GM19455 (cell line): ENCODE results near the gene SPG7.

ENCODE experiments used
- ATAC-seq: cut with Tn5 transposase; IDR thresholded peaks from one replicate; pipeline ENCODE4 v1.9.1; 2021; ENCODE audit not compliant: unreplicated experiment

SPG7 gene

DNA sequence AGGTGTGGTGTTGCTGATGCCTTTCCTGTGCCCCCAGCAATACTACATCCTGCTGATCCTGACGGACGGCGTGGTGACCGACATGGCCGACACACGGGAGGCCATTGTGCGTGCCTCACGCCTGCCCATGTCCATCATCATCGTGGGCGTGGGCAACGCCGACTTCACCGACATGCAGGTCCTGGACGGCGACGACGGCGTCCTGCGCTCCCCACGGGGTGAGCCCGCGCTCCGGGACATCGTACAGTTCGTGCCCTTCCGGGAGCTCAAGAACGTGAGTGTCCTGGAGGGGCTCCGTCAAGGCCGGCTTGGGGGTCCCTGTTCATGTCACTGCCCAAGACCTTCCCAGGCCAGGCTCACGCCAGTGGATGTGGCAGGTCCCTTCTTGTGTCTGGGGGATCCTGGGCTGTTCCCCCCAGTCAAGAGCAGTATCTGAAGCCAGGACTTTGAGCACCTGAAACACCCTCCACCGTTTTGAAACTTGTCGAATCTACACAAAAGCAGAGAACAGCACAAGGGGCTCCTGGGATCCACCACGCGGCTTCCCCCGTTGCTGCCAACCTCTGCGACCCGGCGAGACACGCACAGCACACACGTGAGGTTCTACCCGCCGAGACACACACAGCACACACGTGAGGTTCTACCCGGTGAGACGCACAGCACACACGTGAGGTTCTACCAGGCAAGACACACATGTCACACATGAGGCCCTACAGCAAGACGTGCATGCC, 87.3 kb downstream of the SPG7 start:
- no peak for ATAC-seq

DNA sequence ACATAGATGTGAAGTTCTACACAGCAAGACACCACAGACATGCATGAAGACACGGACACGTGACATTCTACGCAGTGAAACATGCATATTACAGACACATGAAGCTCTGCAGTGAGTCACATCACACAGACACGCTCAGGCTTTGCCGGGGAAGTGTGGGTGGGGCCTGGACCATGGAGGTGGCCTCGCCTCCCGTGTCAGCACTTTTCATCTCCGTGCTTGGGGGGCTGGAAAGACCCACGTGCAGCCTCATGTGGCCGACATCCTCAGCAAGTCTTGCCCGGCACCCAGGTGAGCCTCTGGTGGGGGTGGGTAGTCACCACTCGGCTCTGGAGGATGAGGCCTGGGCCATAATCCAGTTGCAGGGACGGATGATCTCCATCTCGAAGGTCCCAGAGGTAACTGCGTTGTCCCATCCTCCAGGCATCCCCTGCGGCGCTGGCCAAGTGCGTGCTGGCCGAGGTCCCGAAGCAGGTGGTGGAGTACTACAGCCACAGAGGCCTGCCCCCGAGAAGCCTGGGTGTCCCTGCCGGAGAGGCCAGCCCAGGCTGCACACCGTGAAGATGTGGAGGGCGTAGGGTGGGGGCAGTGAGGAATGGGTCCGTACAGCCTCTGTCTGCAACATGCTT, 88.0 kb downstream of the SPG7 start:
- no peak for ATAC-seq

DNA sequence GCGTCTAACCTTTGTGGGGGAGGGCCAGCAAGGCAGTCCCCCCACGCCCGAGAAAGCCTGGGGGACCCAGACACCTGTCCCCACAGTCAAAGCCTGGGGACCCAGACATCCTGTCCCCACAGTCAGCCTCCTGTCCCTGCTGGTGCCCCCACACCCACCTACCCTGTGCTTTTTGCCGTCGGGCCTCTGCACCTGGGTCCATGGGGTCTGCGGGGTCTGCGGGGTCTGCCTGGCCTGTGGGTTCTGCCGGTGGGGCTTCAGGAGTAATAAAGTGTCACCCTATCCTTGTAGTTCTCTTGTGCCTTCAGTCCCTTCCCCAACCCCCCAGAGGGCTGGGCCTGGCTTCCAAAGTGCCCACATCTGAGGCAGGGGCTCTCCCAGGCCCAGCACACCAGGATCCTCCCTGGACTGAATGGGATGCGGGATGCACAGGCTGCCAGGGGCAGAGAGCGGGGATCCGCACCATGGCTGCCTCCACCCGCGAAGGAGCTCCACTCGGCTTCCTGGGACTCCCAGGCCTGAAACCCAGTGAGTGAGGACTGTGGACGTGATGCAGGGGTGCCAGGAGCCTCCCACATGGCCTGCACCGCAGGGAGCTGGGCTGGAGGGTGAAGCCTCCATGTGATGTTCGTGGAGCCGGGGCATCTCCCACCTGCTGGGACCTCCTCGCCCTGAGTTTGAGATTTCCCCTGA, 88.9 kb downstream of the SPG7 start:
- no peak for ATAC-seq

DNA sequence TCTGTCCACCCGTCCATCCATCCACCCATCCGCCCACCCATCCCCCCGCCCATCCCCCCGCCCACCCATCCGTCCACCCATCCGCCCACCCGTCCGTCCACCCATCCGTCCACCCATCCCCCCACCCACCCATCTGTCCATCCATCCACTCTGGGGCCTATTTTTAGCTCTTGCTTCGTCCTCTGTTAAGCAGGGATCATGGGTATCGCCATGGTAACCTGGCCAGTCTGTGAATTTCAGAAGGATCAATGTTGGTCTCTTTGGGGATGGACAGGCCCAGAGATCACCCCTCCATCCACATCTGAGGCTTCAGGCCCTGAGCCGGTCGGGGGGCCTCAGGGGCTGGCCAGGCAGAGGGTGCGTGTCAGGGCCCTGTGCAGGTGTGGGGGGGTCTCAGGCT, 90.0 kb downstream of the SPG7 start:
- no peak for ATAC-seq

DNA sequence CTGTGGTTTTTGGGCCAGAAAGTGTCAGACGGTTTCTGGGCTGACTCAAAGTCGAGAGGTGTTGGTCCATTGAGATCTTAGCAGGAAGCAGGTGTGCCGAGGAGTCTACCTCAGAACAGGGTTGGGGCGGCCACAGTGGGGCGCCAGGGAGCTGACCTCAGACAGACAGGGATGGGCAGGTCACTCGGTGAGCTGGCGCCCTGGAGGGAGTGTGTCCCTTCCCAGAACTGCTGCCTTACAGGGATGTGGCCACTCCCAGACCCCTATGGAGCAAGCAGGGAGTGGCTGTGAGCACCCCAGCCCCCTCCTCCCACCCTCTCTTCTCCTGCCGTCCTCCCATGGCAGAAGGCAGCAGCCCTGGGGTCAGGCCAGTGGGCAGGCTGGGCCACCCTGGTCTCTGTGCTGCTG, 91.3 kb downstream of the SPG7 start:
- ATAC-seq = no peak

DNA sequence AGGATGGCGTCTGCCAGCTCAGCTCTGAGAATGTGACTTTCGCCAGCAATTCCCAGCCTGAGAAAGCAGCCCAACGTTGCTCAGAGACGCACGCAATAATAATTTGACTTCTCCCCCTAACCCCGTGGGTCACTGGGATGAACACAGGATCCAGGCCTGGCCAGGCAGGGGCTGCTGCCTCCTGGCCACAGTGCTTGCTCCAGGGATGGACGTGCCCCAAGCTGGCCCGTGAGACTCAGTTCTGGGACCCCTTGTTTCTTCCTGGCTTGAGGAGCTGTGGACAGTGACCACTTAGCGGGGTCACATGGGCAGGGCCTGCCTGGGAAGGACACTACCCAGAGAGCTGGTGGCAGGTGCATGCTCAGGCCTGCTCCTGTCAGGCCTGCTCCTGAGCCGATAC, 91.7 kb downstream of the SPG7 start:
- ATAC-seq = no peak

DNA sequence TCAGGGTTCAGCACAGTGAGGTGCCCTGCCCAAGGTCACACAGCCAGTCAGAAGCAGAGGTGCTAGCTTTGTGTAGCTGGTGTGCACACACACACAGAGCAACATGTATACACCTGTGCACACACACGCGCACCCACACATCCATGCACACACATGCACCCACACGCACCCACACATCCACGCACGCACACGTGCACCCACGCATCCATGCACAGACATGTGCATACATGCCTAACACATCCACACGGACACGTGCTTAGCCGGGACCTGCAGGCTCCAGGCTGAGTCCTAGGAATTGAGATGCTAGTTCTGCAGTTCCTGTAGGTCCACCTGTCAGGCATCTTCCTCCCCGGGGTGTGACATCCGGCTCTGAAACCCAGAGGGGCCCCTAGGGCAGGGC, 92.2 kb downstream of the SPG7 start:
- no peak for ATAC-seq

DNA sequence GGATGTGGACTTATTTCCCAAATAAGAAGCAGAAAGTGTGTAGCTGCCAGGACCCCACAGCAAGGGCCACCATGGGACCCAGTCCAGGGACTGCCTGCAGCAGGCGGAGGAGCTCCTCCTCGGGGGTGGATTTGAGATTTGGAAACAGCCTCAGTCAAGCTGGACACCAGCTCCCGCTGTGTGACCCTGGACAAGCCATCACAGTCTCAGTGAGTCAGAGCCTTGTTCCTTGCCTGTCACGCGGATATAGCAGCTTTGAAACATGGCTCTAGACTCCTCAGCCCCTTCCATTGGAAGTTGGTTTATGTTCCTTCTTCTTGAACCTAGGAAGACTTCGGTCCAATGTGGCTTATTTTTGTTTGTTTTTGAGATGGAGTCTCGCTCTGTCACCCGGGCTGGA, 92.8 kb downstream of the SPG7 start:
- ATAC-seq = no peak

DNA sequence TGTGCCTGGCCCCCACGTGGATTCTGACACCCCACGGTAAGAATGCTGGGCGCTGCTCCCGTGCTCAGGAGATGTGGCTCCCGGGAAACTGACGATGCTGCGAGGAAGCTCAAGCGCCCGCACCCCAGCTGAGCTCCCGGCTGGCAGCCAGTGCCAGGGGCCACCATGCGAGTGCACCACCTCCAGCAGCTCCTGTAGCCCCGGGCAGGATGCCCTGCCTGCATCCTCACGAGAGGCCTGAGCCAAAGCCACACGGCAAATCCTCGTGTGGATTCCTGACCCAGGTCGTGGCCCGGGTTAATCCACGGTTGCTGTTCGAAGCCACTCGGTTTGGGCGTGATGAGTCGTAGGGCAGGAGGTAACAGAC, 93.7 kb downstream of the SPG7 start:
- no peak for ATAC-seq

DNA sequence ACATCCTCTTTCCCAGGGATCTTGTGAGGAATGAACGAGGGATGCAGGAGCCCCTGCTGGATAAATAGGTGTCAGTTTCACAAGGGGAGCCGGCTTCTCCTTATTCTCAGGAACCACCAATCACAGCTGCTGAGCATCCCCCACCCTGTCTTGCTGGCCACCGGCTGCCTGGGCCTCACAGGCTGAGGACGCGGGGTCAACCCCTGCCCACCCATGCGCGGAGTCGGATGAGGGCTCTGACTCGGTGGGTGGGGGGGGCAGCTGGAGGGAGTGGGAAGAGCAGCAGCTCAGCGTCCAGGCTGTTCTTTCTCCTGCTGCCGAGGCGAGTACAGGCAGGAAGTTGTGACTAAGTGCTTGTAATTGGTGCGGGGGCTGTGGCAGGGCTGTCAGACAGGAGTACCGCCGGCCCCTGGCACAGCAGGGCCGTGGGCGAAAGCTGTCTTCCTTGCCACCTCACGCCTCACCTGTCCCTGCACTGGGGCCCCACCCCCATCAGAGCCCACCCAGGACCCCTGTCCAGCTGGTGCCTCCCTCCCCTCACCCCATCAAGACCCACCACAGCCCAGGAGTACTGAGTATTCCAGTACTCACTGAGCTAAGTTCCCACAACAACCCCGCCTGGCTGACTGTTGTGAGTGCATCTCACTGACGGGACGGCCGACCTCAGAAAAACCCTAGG, 94.2 kb downstream of the SPG7 start:
- no peak for ATAC-seq

DNA sequence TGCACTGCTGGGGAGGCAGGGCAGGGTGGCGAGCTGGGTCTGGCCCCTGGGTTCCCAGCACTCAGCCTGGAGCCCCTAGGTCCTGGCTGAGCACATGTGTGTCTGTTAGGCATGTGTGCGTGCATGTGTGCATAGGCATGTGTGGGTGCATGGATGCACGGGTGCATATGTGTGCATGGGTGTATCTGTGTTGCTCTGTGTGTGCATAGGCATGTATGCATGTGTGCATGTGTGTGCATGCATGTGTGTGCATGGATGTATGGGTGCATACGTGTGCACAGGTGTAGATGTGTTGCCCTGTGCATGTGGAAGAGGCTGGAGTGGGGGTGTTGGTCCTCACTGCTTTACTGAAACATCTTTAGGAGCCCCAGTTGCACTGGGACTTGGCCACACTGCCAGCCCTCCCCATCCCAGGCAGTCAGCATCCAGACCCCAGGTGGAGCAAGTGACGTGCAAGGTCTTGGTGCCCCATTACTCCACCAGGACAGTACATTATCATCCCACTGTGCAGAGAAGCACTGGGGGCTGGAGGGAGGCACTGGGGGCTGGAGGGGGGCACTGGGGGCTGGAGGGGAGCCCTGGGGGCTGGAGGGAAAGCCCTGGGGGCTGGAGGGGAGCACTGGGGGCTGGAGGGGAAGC, 94.9 kb downstream of the SPG7 start:
- ATAC-seq = no peak

DNA sequence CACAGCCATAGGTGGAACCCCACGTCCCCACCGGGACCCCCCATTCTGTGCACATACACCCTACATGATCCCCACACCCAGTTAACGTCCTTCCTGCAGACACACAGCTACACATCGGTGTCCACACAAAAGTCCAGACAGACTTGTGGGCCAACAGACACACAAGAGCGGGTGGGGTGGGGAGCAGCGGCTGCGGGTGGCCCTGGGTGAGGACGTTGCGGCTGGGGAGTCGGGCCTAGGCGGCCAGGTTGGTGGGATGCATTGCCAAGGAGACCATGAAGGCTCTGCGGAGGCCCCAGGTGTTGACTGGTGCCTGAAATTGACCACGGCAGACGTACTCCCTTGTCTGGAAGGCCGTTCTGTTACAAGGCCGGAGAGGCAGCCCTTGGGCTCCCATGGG, 96.6 kb downstream of the SPG7 start:
- ATAC-seq = no peak

DNA sequence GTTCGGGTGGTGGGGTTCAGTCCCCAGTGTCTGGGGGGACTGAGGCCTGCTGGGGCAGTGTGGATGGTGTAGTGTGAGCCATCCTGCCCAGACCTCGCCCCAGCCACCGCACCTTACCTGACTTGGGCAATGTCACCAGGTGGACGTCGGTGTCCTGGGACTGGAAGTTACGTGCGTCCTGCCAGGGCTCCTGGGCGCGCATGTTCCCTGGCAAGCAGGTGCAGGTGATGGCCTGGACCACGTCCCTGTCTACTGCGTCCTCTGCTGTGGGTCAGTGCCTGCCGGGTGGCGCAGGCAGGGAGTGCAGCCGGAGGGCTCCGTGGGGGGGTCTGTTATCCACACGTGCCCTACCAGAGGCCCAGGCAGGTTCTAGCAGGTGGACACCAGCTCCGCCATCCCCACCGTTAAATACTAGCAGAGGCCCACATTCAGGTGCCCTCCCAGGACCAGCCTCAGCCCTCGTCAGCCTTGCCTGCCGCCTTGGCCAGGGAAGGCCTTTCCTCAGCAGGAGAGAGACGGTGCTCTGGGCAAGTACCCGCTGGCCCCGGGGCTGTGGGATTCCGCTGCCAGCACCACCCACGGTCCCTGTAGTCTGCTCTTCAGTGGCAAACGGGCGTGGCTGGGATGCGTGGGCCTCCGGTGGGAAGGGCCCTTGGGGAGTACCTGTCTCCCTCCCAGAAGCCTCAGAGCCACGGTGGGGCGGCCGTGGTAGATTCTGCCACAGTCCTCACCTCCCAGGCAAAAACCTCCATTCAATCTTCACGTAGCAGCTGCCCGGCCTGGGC, 97.2 kb downstream of the SPG7 start:
- no peak for ATAC-seq

DNA sequence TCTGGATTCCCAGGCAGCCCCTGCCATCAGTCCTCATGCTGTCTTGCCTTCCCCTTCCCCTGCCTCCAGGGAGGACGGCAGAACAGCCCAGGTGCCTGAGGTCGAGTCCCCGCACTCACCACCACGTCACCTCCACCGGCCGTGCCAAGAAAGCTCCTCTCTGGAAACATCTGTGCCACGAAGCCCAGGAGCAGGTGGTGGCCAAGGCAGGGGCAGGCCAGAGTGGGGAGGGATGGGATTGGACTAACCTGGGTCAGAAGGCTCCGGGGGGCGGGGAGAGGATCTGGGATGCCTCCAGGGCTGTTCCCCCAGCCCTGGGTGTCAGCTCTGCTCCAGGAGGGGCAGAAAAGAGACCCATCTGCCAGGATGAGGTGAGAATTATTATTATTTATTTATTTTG, 97.8 kb downstream of the SPG7 start:
- no peak for ATAC-seq
